GM12873 (cell line): Measurements from ENCODE around the gene GHRH.

Experiments
- CTCF ChIP-seq: IDR thresholded peaks from 2 replicates; pipeline ENCODE4 v1.5.1; 2012; ENCODE audit warnings: low read depth, mild to moderate bottlenecking, moderate library complexity, low read length, control low read depth; ENCODE audit not compliant: insufficient read depth; ENCODE audit errors: missing control alignments

Gene GHRH

GRCh38 chr20:37228082-37228481, 33.5 kb downstream of the GHRH start:
- no peak for TF ChIP-seq CTCF

- TF ChIP-seq CTCF, result no peak
These were observed 34.7 kb downstream of the GHRH start for GRCh38 chr20:37226889-37227288.

GRCh38 chr20:37225146-37225545, 36.5 kb downstream of the GHRH start:
- no peak for TF ChIP-seq CTCF

GRCh38 chr20:37223053-37223452, 38.6 kb downstream of the GHRH start:
- no peak for TF ChIP-seq CTCF

GRCh38 chr20:37222086-37222485, 39.5 kb downstream of the GHRH start:
- no peak for TF ChIP-seq CTCF

- no peak for TF ChIP-seq CTCF
These were observed 40.9 kb downstream of the GHRH start for GRCh38 chr20:37220731-37221130.

GRCh38 chr20:37219751-37220668, 41.6 kb downstream of the GHRH start:
- TF ChIP-seq CTCF, result no peak
